HG03460 (cell line): ENCODE data around the gene OXGR1.
"Not testable (repeated sequence)": the region's sequence is repeated elsewhere in the genome, so short reads cannot be mapped to it uniquely, and the experiment has no call there.

Source experiments
- ATAC-seq: cut with Tn5 transposase; IDR thresholded peaks from one replicate; pipeline ENCODE4 v1.9.1; 2021; ENCODE audit not compliant: unreplicated experiment

The OXGR1 gene

DNA sequence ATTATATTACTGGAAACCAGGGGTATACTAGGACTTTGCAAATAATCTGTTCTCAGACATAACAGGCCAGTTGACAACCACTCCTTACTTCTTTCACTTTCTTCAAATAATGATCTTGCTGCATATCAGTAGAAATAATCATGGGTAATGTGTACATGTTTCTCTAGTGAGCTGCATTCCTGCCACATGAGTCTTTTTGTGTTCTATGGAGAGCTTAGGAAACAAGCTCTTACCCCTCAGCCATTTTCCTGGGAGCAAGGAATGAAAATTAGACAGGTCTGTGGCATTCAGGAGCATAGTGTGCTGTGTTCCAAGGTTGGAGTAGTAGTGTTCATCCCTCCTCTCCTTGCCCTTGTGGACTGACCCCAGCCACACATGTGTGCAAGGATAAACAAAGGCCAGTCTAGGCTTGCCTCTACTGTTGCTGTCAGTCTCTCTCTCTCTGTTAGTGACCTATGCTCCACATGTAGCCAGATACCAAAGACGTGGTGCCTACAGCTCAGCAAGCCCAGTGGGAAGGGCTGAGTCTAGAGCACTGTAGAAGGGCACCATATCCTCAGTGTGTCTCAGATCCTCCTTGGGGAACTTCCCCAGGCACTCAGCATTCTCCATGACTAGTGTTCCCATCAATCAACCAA, 11.5 kb upstream of the OXGR1 start:
- no peak for ATAC-seq

DNA sequence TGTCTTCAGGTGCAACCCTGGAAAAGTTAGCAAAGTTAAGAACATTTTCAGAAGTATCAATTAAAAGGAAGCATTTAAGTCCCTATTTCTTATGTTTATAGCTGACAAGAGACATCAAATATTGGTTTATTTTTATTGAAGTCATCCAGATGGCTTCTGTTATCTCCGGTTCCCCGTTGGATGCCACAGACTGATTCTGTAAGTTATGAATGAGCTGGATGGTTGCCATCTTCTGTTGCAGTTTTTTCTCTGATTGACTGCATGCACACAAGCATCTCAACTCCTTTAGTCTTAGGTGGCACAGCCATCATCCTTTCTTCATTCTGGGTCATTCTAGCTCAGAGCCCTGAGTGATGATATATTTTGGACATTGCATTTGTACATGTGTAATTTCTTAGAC, 10.6 kb upstream of the OXGR1 start:
- ATAC-seq, result no peak

DNA sequence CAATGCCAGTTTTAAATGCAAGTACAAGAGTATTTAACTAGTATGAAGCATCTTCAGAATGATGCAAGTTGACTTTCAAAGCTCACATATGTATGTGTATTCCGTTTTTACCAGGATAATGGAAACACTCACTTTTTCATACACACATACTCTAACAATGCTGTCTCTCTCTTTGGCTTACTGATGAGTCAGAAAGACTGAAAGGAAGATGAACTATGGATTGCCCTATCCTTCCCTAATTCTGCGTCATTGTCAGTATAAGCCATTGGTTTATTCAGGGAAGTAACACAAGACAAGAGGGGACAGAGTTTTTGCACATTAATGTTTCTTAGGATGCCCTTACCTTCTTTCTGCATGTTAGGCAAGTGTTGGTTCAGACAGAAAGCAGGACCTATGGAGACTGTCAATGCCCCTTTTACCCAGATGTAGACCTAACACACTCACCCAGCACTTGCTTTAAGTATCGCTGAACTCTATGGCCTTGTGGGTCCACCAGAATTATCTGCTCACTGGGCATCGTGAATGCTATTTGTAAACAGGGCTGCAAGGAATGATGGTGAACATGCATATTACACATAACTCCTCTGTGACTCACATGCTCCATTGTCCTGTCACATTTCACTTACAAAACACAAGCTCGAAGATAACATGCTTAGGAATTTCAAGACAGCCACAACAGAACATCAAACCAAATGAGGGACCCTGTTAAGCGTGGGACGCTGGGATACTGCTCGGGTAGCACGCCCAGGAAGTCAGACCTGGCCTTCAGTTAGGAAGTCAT, 10.0 kb upstream of the OXGR1 start:
- no peak for ATAC-seq

DNA sequence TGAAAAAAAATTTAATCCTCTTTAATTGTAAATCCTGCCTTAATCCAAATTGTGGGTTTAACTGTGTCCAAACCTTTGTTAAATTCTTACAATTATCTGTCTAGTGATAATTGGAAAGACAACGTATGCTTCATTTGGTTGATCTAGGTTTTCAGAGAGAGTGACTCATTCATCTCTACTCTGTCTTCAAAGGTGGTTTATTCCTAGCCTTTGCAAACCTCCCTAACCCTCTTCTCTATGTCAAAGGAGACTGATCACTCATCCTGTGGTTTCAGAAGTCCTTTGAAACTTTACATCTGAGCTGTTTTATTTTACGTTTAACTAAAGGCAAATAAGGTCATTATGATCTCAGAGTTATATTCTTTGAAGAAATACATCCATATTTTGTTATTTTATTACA, 8.8 kb upstream of the OXGR1 start:
- no peak for ATAC-seq

DNA sequence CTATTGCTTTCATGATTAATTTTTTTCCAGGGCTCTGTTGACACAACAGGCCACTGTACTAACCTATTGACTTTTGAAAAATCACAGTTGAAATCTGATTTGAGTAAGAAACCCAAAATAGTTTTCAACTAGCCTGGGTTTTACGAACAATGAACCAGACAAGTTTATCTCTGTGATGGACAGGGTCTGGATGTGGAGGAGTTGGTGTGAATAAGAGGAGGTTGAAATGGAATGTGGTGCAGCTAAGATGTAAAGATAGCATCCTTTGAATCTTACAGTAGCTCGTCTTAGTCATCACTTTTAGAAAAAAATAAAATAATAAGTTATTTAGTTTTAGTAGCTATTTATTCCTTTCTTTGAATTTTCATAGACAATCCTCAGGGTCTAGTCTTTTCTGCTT, 8.3 kb upstream of the OXGR1 start:
- no peak for ATAC-seq

DNA sequence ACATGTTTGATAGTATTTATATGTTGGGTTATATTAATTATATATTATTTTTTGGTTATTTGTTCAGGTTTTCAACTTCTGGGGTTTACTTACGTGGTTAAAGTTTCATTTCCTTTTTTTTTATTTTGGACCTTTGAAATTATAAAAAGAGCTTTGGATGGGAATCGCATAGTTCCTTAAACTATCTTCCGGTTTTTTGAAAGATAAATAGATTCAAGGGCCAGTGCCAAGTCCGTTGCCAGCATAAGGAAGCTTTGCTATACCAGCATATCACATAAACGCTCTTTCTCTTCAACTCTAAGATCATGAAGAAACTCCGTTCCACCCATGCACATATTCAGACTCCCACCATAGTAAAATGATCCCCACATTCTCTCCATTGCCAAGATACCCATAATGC, 7.4 kb upstream of the OXGR1 start:
- ATAC-seq, result no peak

DNA sequence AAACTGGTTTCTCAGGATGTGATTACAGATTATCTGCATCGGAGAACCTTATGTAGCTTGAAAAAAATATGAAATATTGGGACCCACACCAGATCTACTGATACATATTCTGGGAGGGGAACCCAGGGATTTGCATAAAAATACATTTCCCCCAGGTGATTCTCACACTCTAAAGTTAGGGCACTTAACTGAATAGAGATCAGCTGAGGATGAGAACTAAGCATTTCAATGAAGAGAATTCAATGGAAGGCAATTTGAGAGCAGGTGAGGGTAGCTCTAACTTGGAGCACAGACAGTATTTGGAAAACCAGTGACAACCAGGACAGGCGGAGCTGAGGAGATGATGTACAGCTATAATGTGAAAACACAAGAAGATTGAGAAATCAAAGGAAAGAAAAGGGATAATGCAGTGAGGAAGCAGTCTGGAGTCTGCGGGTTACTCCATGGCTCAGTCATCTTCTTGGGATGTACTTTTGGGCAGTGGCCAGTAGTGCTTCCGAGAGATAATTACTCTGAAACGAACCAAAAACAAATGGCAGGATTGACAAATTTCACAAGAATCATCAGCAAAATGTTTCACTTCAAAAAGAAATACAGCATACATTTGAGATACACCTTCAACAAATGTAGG, 6.1 kb upstream of the OXGR1 start:
- no peak for ATAC-seq

DNA sequence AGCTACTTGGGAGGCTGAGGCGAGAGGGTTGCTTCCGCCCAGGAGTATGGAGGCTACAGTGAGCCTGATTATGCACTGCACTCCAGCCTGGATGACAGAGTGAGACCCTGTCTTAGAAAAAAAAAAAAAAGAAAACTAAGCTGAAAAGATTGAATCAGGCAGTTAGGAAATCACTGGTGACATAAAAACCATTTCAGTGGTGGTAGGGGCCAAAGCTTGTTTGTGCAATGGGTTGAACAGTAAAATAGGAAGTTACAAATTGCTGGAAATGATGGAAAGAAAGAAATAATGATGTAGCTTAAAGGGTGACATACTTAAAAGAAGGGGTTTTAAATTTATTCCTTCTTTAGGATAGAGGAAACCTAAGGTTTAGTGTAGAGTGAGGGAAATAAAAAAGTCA, 4.8 kb upstream of the OXGR1 start:
- ATAC-seq, result no peak

DNA sequence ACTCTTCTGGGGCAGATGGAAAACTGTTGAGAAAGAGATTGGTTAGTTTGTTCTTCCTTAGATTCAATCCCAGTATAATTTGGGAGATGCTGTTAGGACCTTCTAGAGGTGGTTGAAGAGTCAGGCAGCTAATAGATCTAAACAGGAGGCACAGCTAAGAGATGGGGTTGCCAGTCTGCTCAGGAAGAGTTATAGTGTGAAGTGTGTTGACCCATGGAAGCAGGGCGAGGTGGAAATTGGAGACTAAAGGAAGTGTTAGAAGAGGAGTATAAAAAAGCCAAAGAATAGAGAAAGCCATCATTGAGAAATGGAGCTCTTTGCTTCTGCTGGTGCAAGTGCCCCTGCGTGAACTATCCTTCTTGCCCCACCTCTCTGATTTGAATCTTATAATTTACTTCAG, 3.8 kb upstream of the OXGR1 start:
- no peak for ATAC-seq

DNA sequence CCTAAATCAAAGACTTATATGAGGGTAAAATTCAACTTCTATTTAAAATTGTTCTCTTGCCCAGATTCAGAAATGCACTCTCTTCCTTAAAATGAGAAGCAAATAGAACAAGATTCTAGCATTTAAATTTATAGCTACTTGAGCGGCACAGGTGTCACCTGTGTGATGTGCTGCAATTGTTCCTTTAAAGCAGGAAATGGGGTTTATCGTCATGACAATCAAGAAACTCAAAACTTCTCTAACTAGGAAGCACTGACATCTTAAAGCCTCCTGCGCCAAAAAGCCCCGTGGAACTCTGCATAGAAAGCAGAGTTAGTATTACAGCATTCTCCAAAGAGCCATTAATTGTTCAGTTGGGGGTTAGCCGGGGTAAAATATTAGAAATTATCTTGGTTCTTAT, 2.6 kb upstream of the OXGR1 start:
- ATAC-seq, result no peak

DNA sequence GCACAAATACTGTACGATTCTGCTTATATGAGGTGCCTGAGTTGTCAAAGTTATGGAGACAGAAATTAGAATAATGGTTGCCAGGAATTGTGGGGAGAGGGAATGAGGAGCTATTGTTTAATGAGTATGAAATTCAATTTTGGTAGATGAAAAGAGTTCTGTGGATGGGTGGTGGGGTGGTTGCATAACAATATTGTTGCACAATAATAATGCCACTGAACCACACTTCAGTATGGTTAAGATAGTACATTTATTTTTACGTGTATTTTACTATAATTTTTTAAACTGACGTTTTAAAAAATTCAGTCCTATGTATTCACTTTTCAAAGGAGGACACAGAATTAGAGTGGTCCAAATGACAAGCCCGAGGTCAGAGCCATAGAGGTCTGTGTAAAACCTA, 1.8 kb upstream of the OXGR1 start:
- no peak for ATAC-seq

DNA sequence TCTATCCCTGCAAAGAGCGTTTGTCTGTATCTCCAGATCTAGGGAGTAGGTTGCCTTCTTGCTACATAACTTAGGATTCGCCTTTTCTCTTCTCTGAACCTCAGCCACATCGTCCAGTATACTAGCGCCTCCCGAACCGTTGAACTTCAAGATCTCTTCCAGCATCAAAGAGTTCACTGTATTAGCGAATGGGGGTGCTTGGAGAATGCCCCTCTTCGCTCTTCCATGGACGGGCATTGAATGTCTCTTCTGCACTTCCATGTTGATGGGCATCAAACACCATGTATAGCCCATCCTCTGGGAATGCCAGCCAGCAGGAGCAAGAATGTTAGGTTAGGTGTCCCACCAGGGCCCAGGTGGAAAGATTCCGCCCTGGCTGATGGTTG, 575 bp upstream of the OXGR1 start:
- ATAC-seq, result no peak

DNA sequence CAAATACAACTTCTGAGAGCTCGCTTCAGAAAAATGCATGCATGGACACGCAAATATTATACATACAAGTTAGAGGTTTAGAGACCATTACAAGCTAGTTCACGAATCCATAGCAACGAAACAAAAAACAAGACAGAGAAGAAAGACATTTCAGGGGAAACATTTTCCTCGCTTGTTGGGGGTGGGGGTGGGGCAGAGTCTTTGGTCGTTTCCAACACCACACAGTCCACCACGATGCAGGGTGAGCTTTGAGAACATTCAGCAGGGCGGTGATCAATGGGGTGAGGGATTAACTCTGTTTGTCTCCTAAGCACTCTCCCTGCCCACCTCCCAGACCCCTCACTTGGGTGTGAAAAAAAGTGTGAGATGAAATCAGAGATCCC, 651 bp downstream of the OXGR1 start:
- no peak for ATAC-seq

DNA sequence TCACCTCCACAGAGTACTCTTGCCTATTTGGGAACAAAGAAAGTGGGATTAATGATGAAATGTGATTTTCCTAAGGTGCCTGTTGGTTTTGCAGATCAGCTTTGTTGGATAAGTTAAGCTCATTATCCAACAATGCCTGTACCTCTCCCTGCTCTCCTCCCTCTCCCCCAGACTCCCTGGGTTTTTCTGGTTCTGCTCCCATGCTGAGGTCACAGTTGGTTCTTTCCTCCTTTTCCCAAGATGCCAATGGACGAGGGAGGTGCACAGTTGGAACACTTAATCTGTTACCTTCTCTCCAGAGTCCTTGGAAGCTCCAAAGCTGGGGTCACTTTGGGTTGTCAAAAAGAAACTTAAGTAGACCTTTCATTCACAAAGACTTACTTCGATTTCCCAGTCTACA, 1.6 kb downstream of the OXGR1 start:
- no peak for ATAC-seq

DNA sequence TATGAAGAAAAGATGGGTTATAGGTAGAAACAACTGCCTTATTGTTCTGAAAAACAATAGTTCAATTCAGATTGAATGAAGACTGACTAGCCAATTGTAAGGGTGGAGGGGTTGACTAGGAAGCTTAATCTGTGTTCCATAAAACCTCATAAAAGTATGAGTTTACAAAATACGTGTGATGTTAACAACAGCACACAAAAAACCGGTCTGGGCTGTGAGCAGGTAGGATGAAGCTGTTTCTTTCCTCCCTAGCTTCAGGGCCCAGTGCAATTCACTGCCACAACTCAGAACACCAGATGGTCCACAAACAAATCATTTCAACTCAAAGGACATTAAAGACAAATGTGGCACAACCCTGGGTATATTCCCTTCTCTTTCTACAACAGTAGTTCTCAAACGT, 3.2 kb downstream of the OXGR1 start:
- ATAC-seq, result no peak

DNA sequence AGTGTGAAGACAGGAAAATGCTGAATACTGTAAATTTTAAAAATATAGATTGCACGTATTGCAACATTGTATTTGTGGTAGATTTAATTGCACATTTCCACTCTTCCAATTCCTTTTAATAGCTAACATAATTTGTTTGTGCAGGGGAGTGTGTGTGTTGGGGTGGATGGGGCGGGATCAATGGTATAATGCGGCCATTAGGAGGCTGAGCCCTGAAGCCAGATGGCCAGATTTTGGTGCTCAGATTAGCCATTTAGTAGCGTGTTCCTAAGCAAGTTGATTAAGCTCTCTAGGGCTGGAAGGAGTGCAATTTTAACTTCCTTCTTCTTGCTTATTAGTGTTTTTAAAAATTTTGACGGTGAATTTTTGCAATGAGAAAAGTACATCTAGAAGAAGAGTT, 5.8 kb downstream of the OXGR1 start:
- no peak for ATAC-seq

DNA sequence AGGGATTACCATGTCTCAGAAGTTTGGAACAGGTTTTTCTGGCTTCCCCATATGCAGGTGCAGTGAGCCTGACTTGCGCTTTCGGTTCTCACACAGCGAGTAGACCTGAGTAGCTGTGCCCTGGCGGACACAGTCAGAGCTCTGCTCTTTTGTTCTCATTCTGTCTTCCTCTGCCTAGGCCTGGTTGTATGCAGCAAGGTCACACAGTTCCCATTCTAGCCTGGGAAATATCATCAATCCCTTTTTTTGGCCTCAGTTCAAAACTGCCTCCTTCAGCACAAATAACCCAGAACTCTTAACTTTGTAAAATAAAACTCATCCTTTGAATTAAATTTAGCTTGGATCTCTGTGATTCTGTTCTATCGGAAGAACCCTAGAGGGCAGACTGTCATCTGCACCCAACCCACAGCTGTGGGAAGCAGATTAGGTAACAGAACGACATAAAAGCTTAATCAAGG, 10.2 kb downstream of the OXGR1 start:
- ATAC-seq, result peak; percentile 100

DNA sequence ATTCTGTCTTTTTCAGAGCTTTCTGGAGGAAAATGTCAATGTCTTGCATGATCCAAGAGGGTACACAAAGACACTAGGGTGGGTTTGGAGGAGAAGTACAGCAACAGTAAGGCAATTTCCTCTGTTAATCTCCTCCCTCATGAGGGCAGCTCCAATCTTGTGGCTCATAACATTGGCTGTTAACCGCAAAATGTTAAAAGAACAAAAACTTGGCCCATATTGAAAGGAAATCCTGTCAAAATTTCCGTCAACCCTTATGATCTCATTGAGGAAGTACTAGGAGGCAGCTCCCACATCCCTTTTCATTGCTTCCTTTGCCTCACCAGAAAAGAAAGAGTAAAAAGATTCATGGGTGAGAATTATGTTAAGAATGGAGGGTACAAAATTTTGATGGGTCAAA, 11.6 kb downstream of the OXGR1 start:
- ATAC-seq, result no peak

DNA sequence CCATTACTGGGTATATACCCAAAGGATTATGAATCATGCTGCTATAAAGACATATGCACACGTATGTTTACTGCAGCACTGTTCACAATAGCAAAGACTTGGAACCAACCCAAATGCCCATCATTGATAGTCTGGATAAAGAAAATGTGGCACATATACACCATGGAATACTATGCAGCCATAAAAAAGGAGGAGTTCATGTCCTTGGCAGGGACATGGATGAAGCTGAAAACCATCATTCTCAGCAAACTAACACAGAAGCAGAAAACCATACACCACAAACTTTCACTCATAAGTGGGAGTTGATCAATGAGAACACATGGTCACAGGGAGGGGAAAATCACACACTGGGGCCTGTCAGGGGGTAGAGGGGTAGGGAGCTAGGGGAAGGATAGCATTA, 14.4 kb downstream of the OXGR1 start:
- not testable (repeated sequence) for ATAC-seq

DNA sequence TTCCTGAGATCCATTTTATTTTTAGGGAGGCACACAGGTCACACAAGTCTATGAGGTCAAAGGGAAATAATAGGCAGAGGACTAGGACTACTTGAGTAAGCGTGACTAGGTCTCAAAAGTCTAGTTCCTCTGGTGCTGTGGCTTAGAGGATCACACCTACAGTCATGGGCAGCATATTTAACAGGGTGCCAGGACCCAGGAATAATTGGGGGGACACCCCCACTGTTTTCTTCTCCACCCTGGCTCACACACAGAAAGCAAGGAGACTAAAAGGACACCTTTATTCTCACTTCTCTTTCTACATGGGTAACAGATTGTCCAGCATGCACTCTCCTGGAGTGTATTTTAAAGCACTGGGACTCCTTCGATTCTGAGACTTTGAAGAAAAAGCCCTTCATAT, 26.2 kb downstream of the OXGR1 start:
- no peak for ATAC-seq

DNA sequence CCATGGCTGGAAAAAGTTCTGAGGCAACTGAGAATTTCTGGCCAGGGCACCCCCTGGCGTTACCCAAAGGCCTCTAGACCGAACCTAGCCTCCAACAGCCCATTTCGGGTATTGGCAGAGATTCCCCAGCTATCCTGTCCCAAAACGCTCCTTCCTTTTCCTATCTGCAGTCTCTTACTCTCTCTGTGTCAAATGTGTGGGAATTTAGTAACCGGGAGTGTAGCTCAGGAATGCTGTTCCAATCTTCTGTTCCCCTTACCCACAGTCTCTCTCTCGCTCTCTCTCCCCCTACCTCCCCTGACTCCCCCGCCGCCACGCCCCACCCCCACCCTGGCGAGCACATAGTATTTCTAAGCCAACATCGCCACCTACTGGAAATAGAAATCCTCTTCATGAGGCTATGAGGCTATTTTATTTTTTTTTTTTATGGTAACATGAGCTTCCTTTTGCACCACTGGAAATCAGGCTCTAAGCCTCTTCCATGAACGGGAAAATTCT, 27.0 kb downstream of the OXGR1 start:
- ATAC-seq, result no peak

DNA sequence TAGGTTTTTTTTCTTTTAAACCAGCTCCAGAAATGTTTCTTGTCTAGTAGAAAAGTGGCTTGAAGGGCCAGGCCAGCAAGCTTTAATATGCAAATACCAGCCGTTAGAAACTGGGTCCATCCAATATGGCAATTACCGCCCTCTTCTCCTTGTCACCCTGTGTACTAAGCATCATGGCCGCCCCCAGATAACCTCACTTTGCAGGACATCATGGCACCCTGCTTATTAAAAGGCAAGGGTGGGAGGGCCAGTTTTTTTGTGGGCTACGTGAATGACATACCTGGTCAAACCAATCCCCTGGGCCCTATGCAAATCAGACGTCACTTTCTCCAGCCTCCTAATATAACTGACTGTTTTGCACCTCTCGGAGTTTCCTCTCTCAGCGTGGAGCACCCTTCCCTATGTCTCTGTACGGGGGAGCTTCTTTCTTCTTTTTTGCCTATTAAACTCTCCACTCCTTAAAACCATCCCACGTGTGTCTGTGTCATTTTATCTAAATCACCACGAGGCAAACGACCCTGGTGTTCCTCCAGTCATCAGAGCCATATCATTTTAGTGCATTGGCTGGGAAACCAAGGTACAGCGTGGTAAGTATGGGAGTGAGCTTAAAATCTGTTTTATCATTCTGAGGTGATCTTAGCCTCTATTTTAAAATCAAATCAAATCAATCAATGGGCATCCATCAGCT, 27.7 kb downstream of the OXGR1 start:
- no peak for ATAC-seq
